HG03575 (cell line): ENCODE measurements around the gene SWI5.

ENCODE experiments used
- ATAC-seq: cut with Tn5 transposase; IDR thresholded peaks from one replicate; pipeline ENCODE4 v1.9.1; 2021; ENCODE audit not compliant: unreplicated experiment, insufficient number of reproducible peaks, low FRiP score; ENCODE audit errors: extremely low read depth

The SWI5 gene

DNA sequence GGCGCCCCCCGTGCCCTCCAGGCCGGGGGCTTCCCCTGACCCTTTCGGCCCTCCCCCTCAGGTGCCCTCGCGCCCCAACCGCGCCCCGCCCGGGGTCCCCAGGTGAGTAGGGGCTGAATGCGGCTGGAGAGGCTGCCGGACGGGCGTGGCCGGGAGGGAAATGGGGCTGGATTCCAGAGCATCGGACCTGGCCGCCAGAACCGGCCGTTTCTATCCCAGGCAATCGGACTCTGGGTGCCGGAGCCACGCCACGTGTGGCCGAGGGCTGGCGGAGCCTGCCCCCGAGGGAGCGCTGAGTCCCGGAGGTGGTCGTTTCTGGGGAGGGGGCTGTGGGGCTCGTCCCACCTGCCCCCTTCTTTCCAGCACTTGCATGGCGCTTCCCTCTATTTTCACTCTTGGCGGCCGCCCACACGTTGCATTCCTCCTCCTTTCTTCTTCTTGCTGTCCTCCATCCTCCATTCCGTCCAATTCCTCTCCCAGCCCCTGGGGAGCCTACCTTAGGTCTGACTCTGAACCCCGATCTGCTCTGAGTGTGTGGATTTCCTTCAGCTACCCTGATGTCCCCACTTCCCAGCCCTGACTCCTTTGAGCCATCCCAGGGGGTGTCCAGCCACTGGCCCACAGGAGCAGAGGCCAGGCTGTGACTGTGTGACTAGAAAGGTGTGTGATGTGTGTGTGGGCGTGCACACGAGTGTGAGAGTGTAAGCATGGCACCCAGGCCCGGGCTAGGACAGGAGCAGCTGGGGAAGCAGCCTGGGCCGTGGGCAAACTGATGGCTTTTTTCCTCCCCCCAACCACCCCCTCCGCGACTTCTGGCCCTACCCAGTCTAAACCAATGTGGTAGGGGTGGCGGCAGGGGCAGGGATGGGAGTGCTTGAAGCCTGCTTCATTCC lies 25.0 kb upstream of the SWI5 start:
- ATAC-seq: no peak

- ATAC-seq: no peak
Measured at GRCh38 chr9:128251732-128252100, 24.4 kb upstream of the SWI5 start.

DNA sequence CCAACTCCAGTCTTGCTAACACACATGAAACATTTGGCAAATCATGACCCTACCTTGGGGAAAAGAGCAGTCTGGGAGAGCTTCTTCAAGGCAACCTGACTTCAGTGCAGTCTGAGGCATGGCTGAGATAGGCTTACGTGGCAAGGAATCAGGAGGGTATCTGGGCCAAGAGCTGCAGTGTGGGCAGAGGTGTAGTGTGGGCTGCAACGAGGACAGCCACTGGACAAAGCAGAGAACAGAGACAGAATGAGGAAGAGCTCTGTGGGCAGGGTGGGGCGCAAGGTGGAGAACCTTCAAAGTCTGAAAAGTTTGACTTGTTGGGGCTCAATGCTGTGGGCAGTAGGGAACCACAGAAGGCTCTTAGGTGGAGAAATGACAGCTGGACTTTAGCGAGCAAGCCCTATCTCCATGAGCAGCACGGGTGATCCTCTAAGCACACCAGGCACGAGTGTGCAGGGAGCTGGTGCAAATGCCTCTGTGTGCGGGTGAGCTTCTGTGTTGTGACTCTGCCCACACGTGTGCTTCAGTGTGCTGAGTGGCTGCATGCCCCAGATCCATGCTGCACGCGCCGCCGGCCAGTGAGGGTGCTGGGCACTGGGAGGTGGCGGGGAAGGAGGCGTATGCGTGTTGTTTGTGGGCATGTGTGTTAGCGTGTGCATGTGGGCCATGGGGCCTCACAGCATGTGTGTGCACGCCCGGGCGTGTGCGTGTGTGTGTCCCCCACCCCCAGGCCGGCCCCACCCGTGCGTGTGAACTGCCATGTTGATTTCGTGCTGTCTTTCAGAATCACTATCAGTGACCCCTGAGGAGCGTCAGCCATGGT lies 23.5 kb upstream of the SWI5 start:
- ATAC-seq: no peak

DNA sequence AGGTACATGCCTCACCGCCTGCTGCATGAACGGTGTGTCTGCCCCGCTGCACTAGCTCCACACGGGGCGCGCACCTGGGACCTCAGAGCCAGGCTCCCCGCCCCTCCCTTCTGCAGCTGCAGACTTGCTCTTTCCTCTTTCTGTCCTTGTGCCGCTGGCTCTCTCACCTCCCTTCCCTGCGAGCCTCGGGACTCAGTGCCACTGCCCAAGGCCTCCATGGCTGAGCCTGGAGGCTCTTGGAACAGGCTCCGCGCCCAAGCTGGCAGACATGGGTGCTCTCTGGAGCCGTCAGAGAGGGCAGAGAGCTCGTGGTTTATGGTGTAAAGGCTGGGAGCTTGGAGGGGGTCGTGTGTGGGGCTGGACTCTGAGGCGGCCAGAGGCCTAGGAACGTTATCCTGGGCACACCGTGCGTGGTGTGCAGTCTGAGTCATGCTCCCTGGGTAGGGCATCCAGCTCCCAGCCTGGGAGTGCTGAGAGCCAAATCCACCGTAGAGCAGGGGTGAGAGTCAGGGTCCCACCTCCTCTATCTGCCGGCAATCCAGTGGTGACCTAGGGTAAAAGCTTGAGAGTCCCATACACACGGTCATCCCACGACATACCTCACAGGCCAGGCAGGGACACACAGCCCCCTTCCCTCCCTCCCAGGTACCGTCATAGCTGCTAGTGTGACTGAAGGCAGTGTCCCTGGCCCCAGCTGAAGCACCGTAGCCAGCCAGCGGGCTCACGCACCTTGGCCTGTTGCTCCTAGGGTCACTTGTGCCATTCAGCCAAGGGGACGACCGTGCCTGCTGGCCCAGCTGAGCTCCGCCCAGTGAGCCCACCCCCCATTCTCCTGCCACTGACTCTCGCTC lies 22.7 kb upstream of the SWI5 start:
- no peak for ATAC-seq

GRCh38 chr9:128253991-128254346 lies 22.1 kb upstream of the SWI5 start:
- no peak for ATAC-seq

DNA sequence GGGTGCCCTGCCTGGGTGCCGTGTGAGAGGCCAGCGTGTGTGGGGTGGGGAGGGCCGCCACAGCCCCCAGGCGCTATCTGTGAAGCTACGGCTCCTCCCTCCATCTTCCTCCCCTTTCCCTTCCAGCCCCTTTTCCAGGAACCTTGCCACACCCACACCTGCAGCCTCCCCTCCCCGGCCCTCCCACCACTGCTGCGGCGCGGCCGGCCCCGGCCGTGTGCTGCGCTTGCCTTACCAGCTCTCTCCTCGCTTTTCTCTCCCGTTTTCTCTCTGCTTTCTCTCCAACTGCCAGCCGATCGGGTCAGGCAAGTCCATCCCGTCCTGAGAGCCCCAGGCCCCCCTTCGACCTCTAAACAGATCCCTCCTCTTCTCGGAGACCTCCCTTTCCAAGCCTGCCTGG lies 21.7 kb upstream of the SWI5 start:
- ATAC-seq: no peak

- ATAC-seq: no peak
Measured at GRCh38 chr9:128254855-128255759, 21.0 kb upstream of the SWI5 start.

DNA sequence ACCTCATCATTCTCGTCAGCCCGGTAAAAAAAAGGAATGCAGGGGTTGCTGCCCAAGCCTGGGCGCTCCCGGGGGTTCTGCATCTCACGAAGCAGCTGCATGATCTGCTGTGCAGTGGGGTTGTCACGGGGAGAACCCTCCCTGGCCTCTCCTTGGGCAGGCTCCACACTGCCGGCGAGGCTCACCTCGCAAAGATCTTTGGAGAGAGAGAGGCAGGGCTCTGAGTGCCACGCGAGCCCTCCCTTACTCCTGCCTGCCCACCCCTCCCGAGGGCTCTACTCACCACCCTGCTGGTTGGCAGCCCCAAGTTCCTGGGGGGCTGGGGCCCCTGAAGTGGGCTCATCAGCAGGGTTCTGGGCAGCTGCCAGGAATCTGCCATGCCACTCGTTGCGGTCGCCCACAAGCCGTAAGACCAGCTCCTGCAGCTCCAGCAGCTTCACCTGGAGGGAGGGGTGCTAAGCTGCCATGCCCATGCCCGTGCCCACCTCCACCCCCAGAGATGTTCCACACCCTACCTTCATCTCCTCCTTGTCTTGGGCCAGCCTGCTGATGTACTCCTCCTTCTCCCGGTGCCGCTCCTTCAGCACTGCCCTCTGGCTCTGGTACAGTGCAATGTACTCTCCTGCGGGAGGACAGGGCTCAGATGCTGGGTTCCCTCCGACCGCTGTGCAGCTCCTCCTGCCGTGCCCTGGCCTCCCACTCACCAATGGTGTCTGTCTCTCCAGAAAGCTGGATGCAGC lies 18.8 kb upstream of the SWI5 start:
- ATAC-seq: no peak

DNA sequence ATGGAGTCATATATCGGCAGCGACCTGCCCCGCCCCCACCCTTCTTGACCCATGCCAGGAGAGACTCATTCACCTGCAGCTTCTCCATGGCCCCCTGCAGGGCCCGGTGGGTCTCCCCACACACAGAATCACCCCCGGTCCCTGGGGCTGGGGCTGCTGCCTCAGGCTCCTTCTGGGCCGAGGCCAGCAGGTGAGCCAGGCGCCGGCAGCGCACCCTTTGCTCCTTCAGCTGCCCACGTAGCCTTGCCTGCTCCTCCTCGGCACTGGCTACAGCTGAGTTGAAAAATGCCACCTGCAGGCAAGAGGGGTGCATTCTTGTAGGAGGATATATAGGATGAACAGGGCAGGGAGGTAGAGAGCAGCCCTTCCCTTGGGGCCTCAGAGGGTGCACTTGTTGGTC lies 18.2 kb upstream of the SWI5 start:
- ATAC-seq: no peak

GRCh38 chr9:128258326-128258725 lies 17.8 kb upstream of the SWI5 start:
- ATAC-seq: no peak

DNA sequence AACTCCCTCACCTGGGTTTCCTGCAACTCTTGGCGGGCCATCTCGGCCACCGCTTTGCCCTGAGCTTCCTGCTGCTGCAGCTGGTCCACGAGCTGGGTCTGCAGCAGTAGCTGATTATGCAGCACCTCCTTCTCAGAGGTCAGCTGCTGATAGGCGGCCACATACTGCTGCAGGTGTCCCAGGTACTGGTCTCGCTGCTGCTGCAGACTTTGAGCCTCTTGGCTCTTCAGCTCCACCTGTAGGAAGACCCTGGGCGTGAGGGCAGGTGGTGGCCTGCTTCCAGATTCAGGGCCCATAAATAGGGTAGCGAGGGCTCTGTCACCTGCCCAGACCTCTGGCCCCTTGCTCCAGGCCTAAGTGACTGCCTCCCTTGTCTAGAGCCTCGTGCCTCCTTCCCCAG lies 16.9 kb upstream of the SWI5 start:
- no peak for ATAC-seq

GRCh38 chr9:128260340-128260739 lies 15.7 kb upstream of the SWI5 start:
- ATAC-seq: no peak

DNA sequence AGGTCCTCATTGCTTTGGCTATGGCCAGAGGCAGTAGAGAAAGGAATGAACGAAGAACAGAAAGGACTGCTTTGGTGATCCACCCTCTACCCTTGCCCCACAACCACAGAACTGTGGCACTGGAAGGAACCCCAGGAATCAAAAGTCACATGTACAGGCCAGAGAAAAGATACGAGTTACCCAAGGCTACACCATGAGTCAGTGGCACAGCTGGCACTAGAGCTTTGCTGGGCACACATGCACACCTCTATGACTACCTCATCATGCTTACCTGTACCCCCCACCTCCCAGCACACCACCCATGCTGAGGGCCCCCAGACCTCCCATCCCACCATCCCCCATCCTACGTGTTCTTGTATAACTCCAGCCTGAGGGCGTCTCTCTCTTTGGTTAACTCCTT lies 13.4 kb upstream of the SWI5 start:
- no peak for ATAC-seq

DNA sequence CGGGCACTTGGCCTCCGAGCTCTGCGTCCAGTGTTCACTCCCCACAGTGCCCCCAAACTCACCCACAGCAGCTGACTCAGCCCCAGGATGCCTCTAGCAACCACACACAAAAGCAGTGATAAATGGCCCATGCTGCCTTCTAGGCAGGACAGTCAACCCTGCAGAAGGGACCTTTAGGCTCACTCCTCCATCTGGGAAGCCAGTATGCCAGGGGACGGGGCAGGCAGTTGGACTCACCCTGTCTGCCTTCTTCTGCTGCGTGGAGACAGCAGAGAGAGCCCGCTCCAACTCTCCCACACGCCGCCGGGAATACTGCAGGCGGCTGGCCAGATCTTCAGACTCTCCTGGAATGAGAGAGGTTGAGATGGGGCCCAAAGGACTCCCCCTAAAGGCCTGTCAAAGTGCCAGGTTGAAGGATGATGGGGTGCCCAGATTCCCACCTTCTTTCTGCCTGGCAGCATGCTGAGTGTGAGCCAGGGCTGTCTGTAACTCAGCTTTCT lies 10.7 kb upstream of the SWI5 start:
- no peak for ATAC-seq

GRCh38 chr9:128266868-128267590 lies 9.0 kb upstream of the SWI5 start:
- no peak for ATAC-seq

GRCh38 chr9:128271112-128271511 lies 5.0 kb upstream of the SWI5 start:
- ATAC-seq: no peak

- no peak for ATAC-seq
Measured at GRCh38 chr9:128271512-128271911, 4.6 kb upstream of the SWI5 start.
